Activated effector memory CD4-positive, alpha-beta T cell treated with Interleukin-2 at 50 U/mL for 16 hours (primary cell): ENCODE data around the gene SAV1.
"Not testable (repeated sequence)": the region's sequence is repeated elsewhere in the genome, so short reads cannot be mapped to it uniquely, and the experiment has no call there.

Experiments used
- DNase-seq: peaks from one replicate; pipeline ENCODE4 v3.0.0-alpha.2; 2020

The SAV1 gene

DNA sequence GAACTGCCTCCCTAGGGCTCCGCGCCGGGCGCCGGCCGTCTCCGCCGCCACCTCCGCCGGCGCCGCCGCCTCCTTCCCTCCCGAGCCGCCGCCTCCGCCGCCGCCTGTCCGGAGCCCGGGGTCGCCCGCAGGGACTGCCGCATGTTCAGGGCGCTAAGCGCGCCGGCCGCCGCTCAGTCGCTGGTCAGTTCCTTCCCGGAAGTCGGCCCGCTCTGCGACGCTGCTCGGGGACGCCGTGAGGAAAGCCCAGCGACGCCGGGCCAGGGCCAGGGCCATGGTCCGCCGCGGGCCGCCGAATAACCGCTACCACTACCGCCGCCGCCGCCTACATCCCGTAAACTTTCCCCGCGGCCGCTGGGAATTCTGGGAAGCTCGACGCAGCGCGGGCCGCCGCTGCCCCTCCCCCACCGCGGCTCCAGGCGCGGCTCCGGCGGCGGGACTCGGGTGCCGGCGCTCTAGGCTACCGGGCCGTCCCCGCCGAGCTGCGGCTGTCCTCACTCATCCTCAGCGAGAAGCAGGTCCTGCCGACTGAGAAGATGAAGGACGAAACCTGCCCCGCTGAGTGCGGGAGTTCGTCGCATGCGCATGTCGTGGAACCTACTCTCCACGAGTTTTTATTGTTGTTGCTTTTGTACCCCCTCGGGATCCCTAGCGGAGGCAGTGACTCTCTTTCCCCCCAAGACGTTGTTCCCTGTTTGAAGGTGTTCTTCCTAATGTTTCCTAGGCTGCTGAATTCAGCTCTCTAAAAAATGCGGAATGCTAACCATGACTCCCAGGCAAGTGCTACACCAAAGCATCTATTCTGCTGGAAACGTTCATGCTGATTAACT is at the start of gene SAV1:
SAV1 (minus strand) TSS at position 311 of the 830 bp plus-strand sequence. CDS start 339 bp downstream, outside the sequence.
- peak; percentile 35 for DNase-seq

DNA sequence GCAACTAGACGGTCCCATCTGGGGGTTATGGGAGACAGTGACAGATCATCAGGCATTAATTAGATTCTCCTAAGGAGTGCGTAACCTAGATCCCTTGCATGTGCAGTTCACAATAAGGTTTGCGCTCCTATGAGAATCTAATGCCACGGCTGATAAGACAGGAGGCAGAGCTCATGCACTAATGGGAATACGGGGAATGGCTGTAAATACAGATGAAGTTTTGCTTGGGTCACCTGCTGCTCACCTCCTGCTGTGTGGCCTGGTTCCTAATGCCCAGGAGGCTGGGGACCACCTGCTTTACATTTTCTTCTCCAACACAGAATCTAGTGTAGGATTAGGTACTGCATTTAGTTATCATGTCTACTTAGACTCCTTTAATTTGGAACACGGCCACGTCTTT is 49.7 kb upstream of the SAV1 start:
- no peak for DNase-seq

DNA sequence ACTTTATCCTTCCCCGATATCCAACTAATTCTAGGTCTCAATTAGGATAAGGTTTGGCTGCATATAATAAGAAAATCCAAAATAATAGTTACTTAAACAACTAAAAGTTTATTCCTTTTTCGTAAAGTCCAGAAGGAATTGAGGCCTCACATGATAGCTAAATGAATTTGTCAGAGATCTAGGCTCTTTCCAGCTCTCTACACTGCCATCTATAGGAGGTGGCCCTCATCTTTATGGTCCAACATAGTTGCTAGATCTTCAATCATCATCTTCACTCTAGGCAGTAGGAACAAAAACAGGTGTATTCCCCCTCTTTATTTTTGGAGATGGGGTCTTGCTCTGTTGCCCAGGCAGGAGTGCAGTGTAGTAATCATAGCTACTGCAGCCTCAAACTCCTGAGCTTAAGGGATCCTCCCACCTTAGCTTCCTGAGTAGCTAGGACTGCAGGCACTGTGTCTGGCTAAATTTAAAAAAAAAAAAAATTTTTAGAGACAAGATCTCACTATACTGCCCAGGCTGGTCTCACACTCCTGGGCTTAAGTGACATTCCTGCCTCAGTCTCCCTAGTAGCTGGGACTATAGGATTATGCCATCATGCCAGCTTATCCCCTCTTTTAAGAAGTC is 46.5 kb upstream of the SAV1 start:
- DNase-seq, result no peak

DNA sequence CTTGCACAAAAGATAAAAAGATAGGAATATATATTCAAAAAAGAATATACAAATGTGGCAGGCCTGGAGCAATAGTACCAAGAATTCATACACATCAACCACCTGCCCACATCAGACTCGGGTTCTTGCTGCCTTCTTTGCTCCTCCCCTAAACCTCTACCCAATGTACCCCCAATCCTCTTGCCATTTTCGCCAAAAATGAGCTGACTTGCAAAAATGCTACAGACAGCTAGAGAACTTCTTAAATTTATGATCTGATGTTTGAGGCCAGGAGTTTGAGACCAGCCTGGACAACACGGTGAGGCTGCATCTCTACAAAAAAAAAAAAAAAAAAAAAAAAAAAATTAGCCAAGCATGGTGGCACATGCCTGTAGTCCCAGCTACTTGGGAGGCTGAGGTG is 42.9 kb upstream of the SAV1 start:
- DNase-seq, result no peak

DNA sequence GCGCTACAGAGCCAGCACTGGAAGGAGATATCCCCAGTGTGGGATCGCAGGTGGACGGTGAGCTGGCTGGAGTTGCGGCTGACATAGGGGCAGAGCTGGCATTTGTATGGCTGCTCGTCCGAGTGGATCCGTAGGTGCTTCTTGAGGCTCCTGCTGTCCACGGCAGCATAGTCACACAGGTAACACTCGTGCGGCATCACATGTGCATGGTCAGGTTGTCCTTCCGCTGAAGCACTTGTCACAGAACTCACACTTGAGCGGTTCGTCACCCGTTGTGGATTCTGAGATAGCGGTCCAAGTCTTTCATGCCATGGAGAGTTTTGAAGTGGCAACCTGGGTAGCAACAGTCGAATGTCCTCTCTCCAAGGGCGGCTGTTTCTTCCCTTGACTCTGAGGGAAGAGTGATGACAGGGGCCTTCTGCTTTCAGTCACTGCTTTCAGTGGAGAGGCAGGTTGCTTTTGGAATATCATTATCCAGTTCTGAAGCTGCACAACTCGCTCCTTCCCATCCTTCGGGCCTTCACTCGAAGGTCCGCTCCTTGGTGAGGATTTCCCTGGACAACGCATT is 37.0 kb upstream of the SAV1 start:
- no peak for DNase-seq

DNA sequence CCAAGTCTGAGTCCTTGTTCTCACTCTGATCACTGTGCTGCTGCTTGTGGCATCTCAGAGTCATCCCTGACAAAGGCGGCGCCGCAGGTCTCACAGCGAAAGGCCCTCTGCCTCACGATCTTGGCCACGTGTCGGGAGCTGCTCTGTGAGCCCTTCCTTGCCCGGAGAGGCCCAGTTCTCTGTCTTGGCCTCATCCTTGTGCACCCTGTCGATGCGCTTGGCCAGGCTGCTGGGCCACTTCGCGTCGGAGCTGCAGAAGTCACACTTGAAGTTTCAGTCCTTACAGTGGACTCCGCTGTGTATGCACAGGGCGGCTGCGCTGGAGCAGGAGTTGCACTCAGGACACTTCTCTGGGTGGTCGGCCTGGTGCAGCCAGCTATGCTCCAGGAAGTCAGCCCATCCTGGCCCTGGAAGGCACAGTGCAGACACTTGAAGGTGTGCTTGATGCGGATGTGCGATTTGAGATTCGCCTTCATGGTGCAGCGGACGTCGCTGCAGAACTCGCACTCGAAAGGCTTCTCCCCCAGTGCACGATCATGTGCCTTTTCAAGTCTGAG is 36.4 kb upstream of the SAV1 start:
- no peak for DNase-seq

DNA sequence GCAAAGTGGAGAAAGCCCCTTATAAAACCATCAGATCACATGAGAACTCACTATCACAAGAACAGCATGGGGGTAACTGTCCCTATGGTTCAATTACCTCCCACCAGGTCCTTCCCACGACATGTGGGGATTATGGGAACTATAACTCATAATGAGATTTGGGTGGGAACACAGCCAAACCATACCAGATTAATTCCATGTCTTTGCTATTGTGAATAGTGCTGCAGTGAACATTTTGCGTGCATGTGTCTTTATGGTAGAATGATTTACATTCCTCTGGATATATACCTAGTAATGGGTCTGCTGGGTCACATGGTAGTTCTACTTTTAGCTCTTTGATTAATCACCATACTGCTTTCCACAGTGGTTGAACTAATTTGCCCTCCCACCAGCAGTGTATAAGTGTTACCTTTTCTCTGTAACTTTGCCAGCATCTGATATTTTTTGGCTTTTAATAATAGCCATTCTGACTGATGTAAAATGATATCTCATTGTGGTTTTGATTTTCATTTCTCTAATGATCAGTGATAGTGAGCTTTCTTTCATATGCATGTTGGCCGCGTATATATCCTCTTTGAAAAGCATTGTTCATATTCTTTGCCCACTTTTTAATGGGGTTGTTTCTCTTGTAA is 29.7 kb upstream of the SAV1 start:
- DNase-seq, result no peak

DNA sequence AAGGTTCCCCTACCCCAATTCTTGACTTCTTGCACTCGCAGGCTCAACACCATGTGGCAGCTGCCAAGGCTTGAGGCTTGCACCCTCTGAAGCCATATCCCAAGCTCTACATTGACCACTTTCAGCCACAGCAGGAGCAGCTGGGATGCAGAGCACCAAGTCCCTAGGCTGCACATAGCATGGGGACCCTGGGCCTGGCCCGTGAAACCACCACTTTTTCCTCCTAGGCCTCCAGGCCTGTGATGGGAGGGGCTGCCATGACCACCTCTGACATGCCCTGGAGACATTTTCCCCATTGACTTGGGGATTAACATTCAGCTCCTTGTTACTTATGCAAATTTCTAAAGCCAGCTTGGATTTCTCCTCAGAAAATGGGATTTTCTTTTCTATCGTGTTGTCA is 26.2 kb upstream of the SAV1 start:
- not testable (repeated sequence) for DNase-seq

DNA sequence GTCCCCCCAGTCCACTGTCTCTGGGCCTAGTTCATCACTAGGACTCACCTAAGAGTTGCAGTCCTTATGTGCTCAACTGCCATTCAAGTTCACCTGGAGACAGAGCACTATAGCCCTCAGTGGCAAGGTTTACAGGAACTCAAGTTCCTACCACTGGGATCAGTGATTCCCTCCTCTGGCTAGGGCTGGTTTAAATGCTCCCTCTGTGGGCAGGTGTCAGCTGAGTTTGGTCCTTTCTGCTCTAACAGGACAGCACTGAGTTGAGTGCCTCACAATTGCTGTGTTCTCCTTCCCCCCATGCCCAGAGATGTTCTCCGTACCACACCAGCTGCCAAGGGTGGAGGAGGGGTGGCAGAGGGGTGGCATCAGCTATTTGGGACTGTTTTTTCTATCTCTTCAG is 20.8 kb upstream of the SAV1 start:
- no peak for DNase-seq

DNA sequence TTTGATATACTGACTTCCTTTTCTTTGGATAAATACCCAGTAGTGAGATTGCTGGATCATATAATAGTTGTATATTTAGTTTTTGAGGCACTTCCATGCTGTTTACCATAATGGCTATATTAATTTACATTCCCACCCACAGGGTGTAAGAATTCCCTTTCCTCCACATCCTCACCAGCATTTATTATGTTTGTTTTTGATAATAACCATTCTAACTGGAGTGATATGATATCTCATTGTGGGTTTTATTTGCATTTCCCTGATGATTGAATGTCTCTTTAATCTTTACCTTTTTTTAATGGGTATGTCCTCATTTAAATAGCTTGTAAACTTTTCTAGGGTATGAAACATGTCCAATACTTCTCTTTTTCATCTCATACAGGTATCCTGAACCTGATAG is 11.6 kb upstream of the SAV1 start:
- no peak for DNase-seq

DNA sequence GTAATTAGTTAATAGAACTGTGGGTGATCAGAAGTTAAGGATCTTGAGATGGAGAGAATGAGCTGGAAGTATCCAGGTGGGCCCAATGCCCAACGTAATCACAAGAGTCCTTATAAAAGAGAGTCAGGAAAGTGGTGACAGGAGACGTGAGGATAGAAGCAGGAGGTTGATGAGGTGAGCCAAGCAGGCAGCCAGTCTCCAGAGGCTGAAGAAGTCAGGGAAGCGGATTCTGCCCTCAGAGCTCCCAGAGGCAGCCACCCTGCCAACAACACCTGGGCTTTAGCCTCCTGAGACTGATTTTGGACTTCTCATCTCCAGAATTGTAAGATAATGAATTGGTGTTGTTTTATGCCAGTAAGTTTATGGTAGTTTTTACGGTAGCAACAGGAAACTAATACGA is 10.1 kb upstream of the SAV1 start:
- DNase-seq, result no peak

DNA sequence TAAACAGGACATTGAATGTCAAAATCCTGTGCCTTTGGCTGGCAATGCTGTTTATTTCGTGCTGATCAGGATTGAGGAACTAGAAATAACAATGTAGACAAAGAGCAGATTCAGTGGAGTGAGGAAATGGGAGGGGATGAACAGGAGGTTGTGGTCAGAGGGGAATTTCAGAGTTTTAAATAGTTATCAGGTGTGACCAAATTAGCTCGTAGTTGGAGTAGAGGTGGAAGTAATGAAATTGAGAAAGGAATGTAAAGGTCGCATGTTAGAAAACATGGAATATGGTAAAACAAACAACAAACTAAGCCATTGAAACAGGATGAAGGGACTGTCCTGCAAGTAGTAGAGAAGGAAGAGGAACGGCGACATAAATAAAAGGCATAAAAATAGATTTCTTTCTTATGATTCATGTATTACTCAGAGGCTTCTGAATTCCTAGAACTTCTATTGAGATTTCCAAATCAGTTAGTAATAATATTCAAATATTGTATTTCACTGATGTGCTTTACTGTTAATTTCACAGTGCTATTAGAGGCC is 9.5 kb upstream of the SAV1 start:
- no peak for DNase-seq

DNA sequence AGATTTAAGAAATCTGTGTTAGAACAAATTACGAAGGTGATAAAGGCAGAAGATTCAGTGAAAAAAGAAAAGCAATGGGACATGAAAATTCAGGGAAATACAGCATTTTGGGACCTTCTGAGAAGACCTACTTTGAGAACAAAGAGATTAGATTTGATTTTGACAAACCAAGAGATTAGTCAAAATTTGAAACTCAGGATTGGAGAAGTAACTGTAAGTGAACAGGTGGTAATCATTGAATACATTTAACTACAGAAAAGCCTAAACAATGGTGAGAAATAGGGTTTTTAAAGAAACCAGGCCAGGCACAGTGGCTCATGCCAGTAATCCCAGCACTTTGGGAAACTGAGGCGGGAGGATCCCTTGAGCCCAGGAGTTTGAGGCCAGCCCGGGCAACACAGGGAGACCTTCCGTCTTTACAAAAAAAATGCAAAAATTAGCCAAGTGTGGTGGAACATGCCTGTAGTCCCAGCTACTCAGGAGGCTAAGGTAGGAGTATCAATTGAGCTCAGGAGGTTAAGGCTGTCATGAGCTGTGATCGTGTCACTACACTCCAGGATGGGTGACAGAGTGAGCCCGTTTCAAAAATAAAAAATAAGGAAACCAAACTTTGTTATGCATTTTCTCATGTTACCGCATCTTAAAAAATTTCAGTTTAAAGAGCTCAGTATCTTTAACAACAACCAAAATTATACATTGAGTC is 8.9 kb upstream of the SAV1 start:
- no peak for DNase-seq

DNA sequence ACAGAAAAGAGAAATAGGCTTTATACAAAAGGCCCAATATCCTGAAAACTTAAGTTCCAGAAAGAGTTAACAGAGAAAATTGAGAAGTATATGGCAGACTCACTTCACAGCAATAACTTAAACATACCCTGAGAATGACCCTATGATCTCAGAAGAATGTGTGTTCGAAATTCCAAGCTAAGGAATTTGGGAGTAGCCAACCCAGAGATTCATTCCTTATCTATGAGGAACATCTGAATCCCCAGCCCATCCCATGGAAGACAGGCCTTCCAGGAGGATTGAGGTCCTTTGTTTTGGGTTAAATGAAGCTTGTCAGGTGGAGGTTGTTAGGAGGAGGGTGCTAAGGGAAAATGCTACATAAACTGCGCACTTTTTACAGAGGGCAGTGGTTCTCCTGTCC is 7.5 kb upstream of the SAV1 start:
- DNase-seq, result no peak

DNA sequence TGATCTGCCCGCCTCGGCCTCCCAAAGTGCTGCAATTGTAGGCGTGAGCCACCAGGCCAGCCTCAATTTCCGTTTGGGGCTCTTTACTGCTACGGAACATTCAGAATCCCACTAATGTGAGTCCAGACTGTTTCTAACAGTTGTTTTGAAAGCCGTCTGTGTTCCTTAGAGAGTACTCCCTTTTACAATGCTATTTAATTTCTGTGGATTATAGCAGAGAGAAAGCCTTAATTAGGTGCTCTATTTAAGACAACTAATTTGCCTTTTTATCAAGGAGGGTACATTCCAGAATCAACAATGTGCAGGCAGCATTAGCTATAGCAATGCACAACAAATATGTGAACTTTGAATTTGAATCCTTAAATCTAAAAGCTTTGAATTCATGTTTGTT is 2.8 kb upstream of the SAV1 start:
- no peak for DNase-seq

DNA sequence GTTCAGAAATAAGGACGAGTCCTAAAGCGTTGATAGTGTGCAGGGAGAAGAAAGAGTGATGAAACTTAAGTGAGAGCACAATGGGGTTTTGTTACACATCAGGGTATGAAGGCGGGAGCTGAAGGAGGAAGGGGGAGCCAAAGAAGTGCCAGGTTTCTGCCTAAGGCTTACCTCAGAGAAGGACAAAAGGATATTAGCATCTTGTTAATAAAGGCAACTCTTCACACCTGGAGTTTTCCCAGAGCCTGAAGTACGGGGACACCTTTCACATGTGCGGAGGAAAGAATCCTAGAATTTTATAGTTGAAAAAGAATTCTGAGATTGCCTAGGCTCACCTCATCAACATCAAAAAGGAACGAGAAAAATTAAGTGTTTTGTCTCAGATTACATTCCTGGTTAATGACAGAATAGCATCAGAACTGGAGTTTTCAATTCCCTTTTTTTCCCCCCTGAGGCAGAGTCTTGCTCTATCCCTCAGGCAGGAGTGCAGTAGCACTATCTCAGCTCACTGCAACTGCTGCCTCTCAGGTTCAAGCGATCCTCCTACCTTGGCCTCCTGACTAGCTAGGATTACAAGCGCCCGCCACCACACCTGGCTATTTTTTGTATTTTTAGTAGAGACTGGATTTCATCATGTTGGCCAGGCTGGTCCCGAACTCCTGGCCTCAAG is 2.2 kb upstream of the SAV1 start:
- no peak for DNase-seq

DNA sequence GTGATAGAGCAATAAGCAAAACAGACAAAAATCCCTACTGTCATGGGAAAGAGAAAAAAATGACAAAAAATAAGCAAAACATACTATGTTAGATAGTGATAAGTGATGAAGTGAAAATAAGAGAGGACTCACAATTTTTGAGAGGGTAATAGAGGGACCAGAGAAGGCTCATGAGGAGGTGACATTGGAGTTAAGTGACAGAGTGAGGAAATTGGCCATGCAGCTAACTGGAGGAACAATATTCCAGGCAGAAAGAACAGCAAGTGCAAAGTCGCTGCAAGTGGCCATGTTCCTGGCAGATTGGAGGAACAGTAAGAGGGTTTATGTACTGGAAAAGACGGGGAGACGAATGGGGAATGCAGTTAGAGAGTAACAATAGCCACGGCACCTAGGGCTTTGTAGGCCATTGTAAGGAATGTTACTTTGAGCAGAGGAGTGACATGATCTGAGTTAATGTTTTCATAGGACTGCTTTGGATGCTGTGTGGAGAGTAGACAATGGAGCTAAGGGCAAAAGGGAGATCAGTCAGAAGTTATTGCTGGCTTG is 1.4 kb upstream of the SAV1 start:
- no peak for DNase-seq

DNA sequence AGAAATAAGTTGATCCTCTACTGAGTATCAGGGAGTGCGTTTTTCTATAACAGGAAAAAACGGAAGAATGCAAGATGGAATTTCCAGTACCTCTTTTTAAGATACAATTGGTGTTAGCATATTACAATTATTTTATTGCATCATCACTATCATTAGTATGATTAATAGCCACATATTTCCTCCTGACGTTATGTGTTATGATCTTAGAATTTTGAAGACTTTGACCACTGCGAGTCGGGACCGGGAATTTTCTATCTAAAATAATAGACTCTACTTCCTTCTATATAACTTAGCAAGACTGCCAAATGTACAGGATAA is 679 bp upstream of the SAV1 start:
- DNase-seq, result no peak

DNA sequence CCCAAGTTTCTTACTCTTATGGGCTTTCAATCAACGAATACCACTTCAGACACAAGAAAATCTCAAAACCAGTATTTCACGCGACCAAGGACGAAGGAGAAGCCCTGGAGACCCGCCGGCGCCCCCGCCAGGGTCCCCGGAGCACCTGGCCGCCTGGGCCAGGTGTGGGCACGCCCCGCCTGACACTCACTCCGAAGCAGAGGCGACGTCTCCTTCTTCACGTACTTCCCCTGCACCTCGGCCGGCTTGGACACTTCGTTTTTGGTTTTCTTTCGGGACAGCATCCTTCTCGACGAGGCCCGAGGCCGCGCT is 466 bp downstream of the SAV1 start:
- peak; percentile 18 for DNase-seq

DNA sequence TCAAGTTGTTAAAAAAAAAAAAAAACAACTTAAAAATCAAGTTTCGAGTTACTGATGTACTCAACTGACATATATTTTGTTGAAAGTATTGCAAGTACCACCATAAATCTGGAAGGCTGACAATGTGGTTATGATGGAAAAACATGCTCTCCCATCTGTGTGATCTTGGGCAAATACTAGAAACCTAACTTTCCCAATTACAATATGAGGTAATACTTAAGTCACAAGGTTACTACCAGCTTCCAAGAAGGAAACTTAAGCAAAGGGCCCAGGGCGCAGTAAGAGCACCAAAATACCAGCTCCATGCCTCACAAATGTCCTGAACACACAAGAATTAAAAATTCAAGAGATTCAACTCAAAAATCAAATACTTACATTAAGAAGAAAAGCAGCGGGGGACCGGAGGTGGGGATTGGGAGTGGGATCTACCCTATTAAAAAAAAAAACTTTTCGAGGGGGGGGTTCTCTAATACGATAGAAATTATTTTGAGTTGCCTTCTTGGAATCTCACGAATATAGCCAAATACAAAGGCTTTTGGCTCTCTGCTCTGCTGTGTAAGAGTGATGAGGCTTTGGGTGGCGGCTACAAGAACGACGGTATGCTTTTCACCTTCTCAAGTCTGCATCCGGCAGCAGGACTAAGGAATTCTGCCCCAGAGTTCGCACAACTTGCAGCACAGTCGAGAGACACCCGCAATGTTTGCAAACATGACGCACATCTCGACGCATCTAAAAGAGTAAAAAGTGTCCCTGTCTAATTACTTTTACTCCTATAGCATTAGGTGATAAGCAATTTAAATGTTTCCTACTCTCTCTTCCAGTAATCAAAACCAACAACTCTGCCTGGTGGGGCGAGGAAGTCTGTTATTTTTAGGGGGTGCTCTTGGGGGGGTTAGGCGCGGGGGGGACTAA is 1.1 kb downstream of the SAV1 start:
- peak; percentile 8 for DNase-seq

DNA sequence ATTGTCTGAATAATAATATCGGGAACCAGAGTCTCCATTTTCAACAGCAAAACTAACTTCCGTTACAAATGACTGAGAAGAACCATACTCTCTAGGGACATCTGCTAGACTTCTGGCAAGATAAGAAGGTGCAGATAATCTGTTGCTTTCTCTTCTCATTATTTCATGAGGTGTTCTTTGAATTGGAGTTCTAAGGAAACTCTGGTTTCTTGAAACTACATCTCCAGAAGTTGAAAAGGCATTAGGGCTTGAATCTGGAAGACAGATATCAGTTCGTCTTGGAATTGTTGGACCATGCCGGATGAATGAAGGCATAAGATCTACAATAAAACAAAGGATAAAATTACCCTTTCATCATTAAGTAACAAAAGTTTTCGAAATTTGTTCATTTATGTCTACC is 2.8 kb downstream of the SAV1 start:
- not testable (repeated sequence) for DNase-seq
